HG02840 (cell line): Measurements from ENCODE around the gene TGM1.
"Not testable (repeated sequence)": the region's sequence is repeated elsewhere in the genome, so short reads cannot be mapped to it uniquely, and the experiment has no call there.

Source experiments
- ATAC-seq: cut with Tn5 transposase; IDR thresholded peaks from one replicate; pipeline ENCODE4 v1.9.1; 2021; ENCODE audit warnings: mild to moderate bottlenecking, moderate library complexity, moderate number of reproducible peaks; ENCODE audit not compliant: unreplicated experiment, low FRiP score

TGM1 gene

DNA sequence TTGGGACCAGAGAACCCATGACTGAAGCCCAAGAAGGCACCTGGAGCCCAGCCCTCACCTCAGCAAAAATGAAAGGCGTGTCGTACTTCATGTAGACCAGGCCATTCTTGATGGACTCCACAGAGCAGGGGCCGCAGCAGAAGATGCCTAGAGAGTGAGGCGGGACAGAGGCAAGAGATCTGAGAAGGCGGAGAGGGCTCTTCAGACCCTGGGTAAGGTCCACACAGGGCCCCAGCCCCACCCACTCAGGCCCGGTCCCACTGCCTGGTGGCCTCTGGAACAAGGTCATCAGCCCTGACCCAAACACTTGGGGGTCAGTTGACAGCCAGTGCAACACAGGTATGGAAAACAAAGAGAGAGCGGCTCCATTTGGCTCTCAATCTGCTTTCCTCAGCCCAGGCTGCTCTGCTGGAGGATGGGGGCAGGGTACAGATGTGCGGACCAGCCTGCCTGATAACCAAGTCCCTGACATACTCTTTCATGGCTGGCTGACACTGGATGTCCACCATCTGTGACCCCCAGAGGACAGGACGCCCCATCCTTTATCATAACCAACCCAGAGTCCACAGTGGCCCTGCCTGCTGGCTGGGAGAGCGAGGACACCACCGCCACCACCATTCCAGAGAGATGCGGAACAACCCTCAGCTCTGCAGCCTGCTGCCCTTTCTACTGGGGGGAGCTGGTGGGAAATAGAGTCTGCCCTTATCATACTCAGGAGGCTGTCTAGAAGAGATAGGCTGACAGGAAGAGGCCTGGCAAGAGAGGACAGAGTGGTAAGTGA lies 6.9 kb downstream of the TGM1 start:
- ATAC-seq: no peak

DNA sequence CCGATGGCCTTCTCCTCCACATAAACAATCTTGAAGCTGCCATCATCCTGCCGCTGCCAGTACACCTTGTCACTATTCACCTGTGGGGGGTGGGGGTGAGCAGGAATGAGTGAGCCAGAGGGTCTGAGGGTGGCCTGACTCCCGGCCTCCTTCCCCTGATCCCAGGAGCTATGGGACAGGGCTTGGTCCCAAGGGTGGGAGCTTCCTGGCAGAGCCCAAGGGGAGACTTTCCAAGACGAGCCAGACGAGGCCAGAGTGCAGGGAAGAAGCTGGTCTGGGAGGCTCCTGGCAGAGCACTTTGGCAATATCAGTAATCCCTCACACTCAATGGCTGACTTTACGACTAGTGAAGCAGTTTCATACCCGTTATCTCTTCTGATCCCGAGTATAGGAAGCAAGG lies 7.5 kb downstream of the TGM1 start:
- ATAC-seq: no peak

DNA sequence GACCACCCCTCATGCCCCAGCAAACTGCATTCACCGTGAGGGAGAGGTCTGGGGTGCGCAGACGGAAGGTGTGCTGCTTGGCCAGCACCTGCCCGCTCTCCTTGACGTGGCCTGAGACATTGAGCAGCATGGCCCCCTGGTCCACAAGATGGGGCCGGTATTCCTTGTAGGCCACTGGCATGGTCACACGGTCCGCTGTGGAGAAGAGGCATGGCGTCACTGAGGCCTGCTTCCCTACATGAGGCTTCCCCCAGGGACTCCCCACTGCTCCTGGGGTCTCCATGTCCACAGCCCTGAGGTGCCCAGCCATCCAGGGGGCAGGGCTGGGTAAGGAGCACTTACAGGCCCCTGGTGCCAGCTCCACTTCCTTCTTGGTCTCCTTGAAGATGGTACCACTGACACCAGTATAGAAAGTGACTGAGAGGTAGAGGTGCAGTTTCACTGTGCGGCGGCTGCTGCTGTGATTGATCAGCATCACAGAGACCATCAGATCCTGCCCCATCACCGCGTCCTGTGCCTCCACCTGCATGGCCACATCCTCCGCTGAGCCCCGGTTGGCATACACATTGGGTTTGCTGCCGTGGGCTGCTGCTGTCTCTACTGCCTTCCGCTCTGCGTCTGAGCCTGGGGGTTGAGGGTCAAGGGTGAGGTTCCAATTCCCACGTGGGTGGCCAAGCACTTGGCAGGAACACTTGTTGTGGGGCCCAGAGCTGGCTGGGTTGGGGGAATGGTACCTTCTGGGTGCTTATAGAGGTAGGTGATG lies 8.2 kb downstream of the TGM1 start:
- ATAC-seq: no peak

DNA sequence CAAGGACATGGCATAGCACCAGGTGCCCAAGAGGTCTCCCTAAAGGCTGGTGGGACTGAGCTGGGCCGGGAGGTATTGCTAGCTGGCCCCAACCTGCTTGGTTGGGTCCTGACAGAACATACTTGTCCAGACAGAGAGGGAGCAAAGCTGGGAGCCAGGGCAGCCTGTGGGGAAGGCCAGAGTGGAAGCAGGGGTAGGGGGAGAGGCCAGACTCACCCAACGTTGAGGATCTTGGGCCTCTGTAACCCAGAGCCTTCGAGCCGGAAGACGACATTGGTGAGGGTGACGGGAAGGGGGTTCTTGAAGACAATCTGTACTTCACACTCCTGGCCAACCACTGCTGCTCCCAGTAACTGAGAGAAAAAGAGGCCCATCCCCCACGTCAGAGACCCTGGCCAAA lies 9.0 kb downstream of the TGM1 start:
- no peak for ATAC-seq

DNA sequence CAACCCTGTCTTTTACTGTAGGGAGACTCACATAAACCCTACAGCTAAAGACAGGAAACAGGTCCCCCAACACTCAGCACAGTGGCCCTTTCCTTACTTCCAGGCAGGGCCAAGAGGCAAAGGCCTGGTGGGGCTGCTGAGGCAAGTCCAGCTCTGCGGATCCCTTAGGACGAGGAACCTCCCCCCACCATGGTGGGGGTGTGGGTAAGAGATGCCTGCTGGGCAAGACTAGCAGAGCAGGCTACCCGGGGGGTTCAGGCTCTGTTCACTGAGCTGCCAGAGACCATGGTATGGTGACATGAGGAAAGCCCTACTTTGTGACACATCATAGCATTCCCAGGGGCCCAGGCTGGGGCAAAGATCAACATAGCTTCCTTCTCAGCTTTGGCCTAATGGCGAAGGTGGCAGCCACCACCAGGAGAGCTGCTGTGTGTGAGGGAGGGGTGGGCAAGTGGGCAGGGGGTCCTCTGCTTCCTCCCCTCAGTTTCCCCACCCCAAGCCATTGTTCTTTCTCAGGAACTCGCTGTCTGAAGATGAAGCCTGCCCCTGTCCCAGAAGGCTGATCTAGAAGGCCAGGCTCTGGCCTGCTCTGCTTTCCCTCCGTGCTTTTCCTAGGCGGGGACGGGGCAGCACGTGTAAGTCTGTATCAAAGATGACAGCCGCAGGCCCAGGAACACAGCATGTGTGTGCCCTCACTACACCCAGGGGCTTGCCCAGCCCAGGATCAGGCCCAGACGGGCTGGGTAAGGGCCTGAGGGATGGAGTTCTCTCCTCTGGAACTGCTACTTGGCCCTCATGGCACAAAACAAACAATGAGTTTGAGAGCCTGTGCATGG lies 10.5 kb downstream of the TGM1 start:
- no peak for ATAC-seq

DNA sequence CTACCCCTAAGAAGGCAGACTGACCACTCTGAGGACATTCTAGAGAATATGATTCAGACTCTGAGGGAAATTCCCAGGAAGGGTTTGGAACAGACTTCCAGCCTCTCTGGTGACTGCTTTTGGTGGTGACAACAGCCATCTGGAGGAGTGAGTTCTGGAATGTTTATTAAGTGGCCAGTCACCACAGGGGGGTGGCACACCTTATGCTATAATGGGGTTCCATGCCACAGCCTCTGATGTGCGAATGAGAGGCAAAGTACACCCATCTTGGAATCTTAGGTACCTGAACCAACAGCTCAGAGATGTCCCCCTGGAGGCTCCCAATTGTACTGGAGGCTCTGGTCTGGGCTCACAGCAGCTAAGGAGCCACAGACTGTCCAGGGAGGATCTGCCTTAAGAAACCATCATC lies 11.1 kb downstream of the TGM1 start:
- no peak for ATAC-seq

DNA sequence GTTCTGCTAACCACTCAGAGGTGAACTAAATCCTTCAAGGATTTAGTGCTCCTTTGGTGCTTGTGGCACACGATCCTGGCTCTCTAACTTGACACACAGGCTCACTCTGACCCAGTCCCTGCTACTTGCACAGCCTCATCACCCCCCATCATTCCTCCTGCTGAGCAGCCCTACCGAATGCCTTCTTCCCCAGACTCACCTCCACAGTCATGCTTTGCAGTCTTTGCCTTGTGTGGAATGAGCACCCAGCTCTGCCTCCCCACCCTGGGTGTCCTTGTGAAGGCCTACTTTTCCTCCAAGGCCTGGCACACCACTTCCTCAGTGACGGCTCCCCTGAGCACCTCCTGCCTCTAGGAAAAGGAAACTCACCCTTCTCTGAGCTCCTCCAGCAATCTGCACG lies 12.6 kb downstream of the TGM1 start:
- no peak for ATAC-seq

DNA sequence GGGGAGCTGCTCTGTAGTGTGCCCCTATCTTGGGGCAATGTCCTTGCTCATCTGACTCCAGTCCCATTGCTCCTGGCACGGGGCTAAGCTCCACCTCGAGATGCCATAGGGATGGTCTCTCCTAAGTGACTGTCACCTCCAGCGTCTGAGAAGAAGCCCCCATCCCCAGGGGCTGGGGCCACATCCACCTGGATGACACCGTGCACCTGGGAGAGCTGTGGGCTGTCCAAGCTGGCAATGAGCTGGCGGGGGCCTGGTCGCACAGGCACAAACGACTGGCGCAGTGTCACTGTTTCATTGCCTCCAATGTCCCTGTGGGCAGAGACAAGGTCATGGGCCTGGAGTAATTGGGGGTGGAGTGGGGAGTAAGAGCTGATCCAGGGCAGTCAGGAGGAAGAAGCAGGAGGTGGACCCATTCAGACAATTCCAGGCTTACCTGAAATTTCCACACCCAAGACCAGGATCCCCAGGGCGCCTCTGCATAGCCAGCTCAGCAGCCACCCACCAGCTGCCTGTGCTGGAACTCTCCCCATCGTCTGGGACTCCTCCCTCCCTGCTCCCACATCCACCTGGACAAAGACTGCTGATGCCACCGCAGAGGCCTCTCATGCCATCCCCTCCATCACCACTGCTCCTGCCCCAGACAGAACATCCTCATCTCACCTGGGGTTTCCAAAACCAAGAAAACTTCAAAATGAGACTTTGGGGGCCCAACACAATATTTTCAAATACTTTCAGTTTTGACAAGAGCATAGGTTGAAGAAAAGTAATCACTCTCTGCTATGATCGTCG lies 13.6 kb downstream of the TGM1 start:
- ATAC-seq: no peak

DNA sequence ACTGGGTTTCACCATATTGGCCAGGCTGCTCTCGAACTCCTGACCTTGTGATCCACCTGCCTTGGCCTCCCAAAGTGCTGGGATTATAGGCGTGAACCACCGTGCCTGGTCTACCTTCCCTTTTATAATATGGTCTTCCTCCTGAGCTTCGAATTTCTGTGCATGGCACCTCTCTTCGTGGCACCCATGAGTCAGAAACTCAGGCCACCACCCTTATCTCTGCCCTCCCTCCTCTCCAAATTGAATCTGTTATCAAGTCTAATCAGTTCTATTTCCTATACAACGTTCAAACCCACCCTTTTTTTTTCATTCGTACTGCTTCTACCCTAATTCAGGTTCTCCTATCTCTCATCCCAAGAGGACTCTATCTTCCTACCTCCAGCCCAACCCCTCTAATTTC lies 15.6 kb downstream of the TGM1 start:
- ATAC-seq: no peak

DNA sequence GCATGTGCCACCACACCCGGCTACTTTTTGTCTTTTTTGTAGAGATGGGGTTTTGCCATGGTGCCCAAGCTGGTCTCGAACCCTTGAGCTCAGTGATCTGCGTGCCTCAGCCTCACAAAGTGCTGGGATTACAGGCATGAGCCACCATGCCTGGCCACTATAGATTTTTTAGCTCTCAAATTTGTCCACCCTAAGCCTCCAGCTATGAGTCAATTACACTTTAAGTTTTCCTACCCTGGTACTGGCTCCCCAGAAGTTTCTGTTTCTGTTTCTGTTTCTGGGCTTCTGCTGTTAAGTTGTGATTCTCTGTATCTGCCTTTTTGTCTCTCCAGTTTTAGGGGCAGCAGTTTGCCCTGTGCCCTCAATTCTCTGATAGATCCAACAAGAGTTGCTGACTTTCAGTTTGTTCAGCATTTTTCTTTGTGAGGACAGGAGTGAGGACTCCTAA lies 16.2 kb downstream of the TGM1 start:
- ATAC-seq: no peak

DNA sequence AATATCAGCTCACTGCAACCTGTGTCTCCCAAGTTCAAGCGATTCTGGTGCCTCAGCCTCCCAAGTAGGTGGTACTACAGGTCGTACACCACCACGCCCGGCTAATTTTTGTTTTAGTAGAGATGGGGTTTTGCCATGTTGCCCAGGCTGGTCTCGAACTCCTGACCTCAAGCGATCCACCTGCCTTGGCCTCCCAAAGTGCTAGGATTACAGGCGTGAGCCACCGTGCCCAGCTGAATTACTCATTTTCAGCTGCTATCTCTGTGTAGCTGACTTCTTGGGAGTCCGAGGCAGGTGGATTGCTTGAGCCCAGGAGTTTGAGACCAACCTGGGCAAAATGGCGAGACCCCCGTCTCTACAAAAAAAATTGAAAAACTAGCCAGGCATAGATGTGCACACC lies 17.6 kb downstream of the TGM1 start:
- not testable (repeated sequence) for ATAC-seq

DNA sequence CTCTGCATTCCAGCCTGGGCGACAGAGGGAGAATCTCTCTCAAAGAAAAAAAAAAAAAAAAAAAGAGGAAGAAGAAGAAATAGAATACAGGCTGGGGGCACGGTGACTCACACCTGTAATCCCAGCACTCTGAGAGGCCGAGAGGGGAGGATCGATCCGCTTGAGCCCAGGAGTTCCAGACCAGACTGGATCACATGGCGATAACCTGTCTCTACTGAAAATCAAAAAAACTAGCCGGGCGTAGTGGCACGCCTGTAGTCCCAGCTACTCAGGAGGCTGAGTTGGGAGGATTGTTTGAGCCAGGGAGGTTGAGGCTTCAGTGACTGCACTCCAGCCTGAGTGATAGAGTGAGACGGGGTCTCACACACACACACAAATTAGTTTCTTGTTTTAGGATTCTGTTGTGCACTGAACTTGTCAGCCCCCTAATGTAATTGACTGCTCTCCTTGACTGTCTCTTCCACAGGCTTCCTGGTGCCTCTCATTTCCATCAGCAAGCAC lies 19.6 kb downstream of the TGM1 start:
- ATAC-seq: no peak

DNA sequence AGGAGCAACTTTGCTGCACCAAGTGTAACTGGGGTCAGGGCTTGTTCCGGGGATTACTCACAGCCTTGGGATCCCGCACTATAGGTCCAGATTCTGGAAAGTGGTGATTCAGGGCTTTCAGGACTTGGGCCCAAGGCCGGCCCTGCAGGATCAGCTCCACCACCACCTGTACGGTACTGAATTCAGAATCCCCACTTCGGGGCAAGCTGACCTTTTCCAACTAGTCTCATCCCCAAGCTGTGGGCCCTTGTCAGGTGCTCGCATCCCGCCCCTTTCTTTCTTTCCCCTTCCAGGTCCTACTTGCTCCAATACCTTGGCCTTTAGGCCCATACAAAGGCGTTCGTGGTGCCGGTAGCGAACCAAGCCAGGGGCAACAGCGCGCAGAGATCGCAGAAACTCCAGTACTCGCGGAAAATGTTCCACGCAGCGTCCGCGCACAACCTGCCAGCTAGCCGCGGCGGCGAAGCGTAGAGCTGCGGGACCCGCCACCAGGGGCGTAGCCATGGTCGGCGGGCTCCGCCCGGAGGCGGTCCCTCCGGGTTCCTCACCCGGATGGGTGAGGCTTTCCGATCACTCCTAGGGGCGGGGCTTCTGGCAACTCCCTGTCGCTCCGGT lies 21.0 kb downstream of the TGM1 start:
- peak; percentile 80 for ATAC-seq

DNA sequence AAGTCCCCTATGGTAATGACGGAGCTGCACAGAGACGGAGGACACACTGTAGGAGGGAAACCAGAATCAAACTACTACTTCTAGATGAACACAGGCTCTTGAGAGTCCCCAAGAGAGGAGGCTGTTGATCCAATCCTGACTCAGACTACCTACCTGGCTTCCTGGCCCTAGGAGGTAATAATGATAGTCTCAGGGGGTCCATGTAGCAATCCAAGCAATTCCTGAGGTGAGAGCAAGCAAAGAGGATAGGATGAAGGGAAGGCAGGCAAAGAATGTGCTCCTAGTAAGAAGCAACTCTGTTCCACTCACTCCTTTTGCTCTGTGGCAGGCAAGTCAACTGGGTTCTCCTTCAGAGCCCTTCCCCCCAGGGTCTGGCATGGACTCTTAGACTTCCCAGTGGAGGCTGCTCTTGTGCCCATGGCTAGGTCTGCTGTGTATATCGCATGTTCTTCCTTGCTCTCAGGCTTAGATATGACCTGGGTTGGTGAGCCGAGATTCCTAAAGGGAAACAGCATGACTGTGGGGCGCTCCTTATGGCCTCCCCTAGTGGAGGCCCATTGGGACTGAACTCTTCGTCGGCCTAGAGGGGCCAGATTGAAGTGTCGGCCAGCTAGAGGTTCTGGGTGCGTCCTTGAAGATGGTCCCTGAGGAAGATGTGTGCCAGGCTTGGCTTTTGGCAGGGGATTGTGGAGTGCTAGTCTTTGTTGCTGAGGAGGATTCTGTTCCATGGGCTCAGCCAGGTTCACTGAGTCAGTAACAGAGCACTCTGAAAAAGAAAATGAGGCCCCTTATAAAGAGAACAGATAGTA lies 22.7 kb downstream of the TGM1 start:
- ATAC-seq: no peak

DNA sequence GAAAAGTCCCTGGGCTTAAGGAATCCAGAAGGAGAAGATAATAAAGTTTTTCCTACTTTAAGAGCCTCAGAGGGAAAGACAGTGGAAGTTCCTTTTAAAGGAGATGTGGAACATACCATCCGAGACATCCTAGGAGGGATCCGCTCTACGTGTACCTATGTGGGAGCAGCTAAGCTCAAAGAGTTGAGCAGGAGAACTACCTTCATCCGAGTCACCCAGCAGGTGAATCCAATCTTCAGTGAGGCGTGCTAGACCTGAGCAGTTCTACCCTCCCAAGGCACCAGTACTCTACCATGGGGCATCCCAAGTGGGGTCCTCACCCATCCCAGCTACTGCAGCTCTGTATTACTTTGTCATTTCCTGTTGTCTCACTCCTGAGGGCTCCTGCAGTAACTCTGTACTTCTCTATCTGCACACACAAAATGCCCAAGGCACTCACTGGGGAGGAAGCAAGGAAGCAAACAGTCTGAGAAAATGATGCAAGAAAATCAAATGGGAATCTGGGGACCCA lies 24.4 kb downstream of the TGM1 start:
- no peak for ATAC-seq

DNA sequence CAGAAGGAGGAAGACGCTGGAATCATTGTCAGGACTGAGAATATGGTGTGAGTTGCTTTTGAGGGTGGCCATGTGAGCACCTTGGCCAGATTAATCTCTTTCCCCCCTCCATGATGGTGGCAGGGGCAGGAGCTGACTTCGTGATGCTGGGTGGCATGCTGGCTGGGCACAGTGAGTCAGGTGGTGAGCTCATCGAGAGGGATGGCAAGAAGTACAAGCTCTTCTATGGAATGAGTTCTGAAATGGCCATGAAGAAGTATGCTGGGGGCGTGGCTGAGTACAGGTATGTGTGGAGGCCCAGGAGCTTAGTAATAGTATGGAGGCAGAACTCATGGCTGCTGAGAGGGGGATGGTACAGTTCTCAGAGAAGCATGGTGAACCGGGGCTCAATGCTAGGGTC lies 24.9 kb downstream of the TGM1 start:
- no peak for ATAC-seq

DNA sequence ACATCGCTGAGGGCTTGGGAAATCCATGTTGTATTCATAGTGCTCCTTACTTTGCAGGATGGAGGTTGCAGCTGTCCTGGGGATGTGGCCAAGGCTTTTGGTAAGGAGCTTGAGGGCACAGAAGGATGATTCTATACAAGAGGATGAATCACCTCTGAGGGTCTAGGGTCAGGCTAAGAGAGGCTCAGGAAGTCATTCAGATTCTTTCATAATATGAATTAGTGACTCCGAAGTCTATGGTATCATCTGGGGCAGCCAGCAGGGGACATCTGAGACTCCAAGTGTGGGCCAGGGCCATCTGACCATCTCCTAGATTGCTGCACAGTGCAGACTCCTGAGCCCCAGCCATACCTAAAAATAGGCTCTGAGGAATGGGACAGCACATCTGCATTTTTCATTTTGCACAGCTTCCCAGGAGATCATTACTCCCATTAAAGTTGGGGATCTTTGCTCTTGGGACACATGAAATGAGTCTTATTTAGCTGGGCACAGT lies 25.5 kb downstream of the TGM1 start:
- ATAC-seq: no peak

DNA sequence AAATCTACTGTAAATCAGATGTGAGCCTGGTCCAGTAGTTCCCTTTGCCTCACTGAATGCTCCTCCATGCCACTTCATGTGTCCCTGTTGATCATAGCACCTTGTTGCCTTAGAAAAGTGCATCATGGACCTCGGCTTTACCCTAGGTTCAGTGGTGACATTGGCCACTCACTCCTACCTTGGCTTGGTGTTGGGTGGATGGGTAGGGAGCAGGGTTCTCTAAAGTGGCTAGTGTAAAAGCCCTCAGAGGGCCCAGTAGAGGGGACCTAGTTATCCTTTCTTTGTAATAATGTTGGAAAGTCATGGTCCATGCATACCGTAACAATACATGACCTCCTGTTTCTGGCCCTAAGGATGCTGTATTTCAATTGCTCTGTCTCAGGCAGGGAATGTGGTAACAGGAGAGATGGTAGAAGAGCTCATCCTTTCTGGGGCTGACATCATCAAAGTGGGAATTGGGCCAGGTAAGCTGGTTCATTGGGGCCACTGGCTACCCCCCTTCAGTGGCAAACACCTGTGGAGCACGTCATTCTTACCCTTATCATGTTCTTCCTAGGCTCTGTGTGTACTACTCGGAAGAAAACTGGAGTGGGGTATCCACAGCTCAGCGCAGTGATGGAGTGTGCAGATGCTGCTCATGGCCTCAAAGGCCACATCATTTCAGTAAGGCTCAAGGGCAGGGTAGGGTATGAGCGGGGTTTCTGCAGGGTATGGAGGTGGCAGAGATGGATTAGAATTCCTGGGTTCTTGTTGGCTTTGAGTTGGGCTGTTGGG lies 26.1 kb downstream of the TGM1 start:
- no peak for ATAC-seq
